Esophagus muscularis mucosa (tissue), 3 donors: ENCODE measurements around the gene MSRB3.
"Not testable (repeated sequence)": the region's sequence is repeated elsewhere in the genome, so short reads cannot be mapped to it uniquely, and the experiment has no call there.

Experiments
- POLR2A ChIP-seq: fragments of 450-650 bp; IDR thresholded peaks from one replicate; pipeline ENCODE4 v1.6.1; 2017; ENCODE audit warnings: antibody characterized with exemption, moderate library complexity, mild to moderate bottlenecking, low read depth
- TF ChIP-seq, protein P1 (sequence below), 3 experiments: fragments of 200-600 bp in 2 of 3; fragments of 450-650 bp in 1 of 3; sonication (generic) in 2 of 3; IDR thresholded peaks; one replicate each; pipeline ENCODE4 v1.5.1; 2017 to 2019; ENCODE audit warnings: antibody characterized with exemption in 3 of 3, mild to moderate bottlenecking in 2 of 3, moderate library complexity in 1 of 3

DNA sequence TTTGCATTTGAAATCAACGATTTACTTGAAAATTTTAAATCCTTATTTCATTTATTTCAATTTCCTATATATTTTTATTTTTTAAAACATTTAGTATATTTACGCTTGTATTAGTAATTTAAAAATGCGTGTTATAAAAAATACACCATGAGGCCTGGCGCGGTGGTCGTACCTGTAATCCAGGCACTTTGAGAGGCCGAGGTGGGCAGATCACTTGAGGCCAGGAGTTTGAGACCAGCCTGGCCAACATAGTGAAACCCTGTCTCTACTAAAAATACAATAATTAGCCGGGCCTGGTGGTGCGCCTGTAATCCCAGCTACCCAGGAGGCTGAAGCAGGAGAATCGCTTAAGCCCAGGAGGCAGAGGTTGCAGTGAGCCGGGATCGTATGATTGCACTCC is 36.8 kb downstream of the MSRB3 start:
- TF ChIP-seq, protein P1, sequence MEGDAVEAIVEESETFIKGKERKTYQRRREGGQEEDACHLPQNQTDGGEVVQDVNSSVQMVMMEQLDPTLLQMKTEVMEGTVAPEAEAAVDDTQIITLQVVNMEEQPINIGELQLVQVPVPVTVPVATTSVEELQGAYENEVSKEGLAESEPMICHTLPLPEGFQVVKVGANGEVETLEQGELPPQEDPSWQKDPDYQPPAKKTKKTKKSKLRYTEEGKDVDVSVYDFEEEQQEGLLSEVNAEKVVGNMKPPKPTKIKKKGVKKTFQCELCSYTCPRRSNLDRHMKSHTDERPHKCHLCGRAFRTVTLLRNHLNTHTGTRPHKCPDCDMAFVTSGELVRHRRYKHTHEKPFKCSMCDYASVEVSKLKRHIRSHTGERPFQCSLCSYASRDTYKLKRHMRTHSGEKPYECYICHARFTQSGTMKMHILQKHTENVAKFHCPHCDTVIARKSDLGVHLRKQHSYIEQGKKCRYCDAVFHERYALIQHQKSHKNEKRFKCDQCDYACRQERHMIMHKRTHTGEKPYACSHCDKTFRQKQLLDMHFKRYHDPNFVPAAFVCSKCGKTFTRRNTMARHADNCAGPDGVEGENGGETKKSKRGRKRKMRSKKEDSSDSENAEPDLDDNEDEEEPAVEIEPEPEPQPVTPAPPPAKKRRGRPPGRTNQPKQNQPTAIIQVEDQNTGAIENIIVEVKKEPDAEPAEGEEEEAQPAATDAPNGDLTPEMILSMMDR (IDR thresholded peaks at IDR 0.05): not testable (repeated sequence)
- TF ChIP-seq POLR2A: not testable (repeated sequence)
